H1 (cell line): Measurements from ENCODE around the gene HMCN2. TPM values are rescaled to one million over a fixed set of nuclear protein-coding genes. Genes with fewer than 3 reads are reported as not detected.
A peak's percentile ranks its signal among the peaks of the same experiment; 100 is the strongest.

Experiments used
- CTCF ChIA-PET: fragments of 300-600 bp; sonication (Branson Sonifier 250); formaldehyde crosslinking; loops from one replicate; lab custom pipeline; 2021; ENCODE audit not compliant: partially characterized antibody; lab: Charles Lee
- POLR2A ChIA-PET: fragments of 300-600 bp; sonication (Branson Sonifier 250); formaldehyde crosslinking; loops from one replicate; lab custom pipeline; 2021; ENCODE audit warnings: inconsistent platforms; ENCODE audit not compliant: partially characterized antibody; lab: Charles Lee
- DNase-seq, 2 experiments: peaks; one replicate each; pipeline versions ENCODE4 v3.0.0 to v3.0.0-alpha.2; 2010 to 2022; ENCODE audit warnings: low spot score in 2 of 2, low read depth in 1 of 2, mixed read lengths in 1 of 2
- FAIRE-seq: peaks from 2 replicates; lab custom pipeline; 2011; peaks lifted over from hg19 to GRCh38; lab: Jason Lieb, UNC
- H2AFZ ChIP-seq: 2 replicates; pipeline ENCODE4 v1.8.1; 2012; ENCODE audit warnings: low read length, inconsistent platforms
- H2AK5ac ChIP-seq: 2 replicates; pipeline ENCODE4 v1.6.1; 2013; ENCODE audit warnings: low read depth, low read length
- H2BK120ac ChIP-seq: replicated peaks from 2 replicates; pipeline ENCODE3; 2013; ENCODE audit warnings: low read depth, low read length, inconsistent platforms
- H2BK12ac ChIP-seq: 2 replicates; pipeline ENCODE4 v1.6.1; 2013; ENCODE audit warnings: low read depth, low read length
- H2BK15ac ChIP-seq: 2 replicates; pipeline ENCODE4 v1.6.1; 2013; ENCODE audit warnings: low read length
- H2BK20ac ChIP-seq: 2 replicates; pipeline ENCODE4 v1.6.1; 2013; ENCODE audit warnings: low read length
- H2BK5ac ChIP-seq: 2 replicates; pipeline ENCODE4 v1.6.1; 2013; ENCODE audit warnings: low read depth, low read length
- H3K14ac ChIP-seq: 2 replicates; pipeline ENCODE4 v1.6.1; 2013; ENCODE audit warnings: inconsistent platforms; ENCODE audit not compliant: insufficient read length
- H3K18ac ChIP-seq: 2 replicates; pipeline ENCODE4 v1.6.1; 2013; ENCODE audit warnings: low read length; ENCODE audit errors: extremely low read depth
- H3K23ac ChIP-seq: 2 replicates; pipeline ENCODE4 v1.6.1; 2013; ENCODE audit warnings: inconsistent platforms; ENCODE audit not compliant: insufficient read length
- H3K23me2 ChIP-seq: 2 replicates; pipeline ENCODE4 v1.6.1; 2013; ENCODE audit warnings: low read depth, low read length
- H3K27ac ChIP-seq: 2 replicates; pipeline ENCODE4 v1.6.1; 2011; ENCODE audit warnings: low read depth, low read length, inconsistent platforms
- H3K27me3 ChIP-seq, 4 experiments: replicated peaks in 1 of 4; 1 replicate in 1 of 4; 2 replicates in 3 of 4; pipeline versions ENCODE4 v1.6.1 to v1.8.1; 2011 to 2013; ENCODE audit warnings: low read length in 3 of 4, mild to moderate bottlenecking in 3 of 4, inconsistent platforms in 2 of 4, mixed read lengths in 2 of 4, moderate library complexity in 1 of 4; ENCODE audit not compliant: control insufficient read depth in 3 of 4, insufficient read depth in 3 of 4; ENCODE audit errors: extremely low read depth in 1 of 4
- H3K36me3 ChIP-seq, 4 experiments: 2 replicates each; pipeline versions ENCODE4 v1.6.1 to v1.8.1; 2011 to 2013; ENCODE audit warnings: mild to moderate bottlenecking in 4 of 4, low read length in 3 of 4, moderate library complexity in 2 of 4, control low read depth in 1 of 4, inconsistent platforms in 1 of 4; ENCODE audit not compliant: insufficient read depth in 4 of 4, control insufficient read depth in 2 of 4
- H3K4ac ChIP-seq: replicated peaks from 2 replicates; pipeline ENCODE3; 2013; ENCODE audit warnings: low read length, low read depth, mixed read lengths, inconsistent platforms; ENCODE audit not compliant: insufficient read length
- H3K4me1 ChIP-seq, 4 experiments: replicated peaks in 1 of 4; 1 replicate in 1 of 4; 2 replicates in 3 of 4; pipeline versions ENCODE4 v1.6.1 to v1.8.1; 2011 to 2013; ENCODE audit warnings: low read length in 3 of 4, inconsistent platforms in 2 of 4, mixed read lengths in 1 of 4; ENCODE audit not compliant: insufficient read depth in 4 of 4, control insufficient read depth in 3 of 4
- H3K4me2 ChIP-seq, 2 experiments: 2 replicates each; pipeline versions ENCODE4 v1.6.1 to v1.8.1; 2011 to 2013; ENCODE audit warnings: low read depth in 2 of 2, low read length in 2 of 2, control low read depth in 1 of 2, inconsistent platforms in 1 of 2, mild to moderate bottlenecking in 1 of 2; ENCODE audit not compliant: insufficient read depth in 1 of 2
- H3K4me3 ChIP-seq, 4 experiments: fragments of 200-600, 300-600 bp in 1 of 4; sonication (generic), shearing (Covaris generic), sonication (Bioruptor Twin) in 1 of 4; 2 replicates each; pipeline versions ENCODE4 v1.5.1 to v1.8.1; 2011 to 2016; ENCODE audit warnings: low read length in 4 of 4, low read depth in 3 of 4, control low read depth in 2 of 4, inconsistent platforms in 2 of 4, mild to moderate bottlenecking in 2 of 4, mixed read lengths in 1 of 4, moderate library complexity in 1 of 4; ENCODE audit not compliant: insufficient read depth in 2 of 4; ENCODE audit errors: extremely low read depth in 1 of 4
- H3K56ac ChIP-seq: replicated peaks from 2 replicates; pipeline ENCODE3; 2013; ENCODE audit warnings: low read depth, mild to moderate bottlenecking, mixed read lengths, low read length, inconsistent platforms; ENCODE audit not compliant: insufficient read length
- H3K79me1 ChIP-seq: 2 replicates; pipeline ENCODE4 v1.6.1; 2013; ENCODE audit warnings: low read depth, low read length, control low read depth
- H3K79me2 ChIP-seq, 2 experiments: 2 replicates each; pipeline versions ENCODE4 v1.6.1 to v1.8.1; 2012 to 2013; ENCODE audit warnings: low read length in 2 of 2, mild to moderate bottlenecking in 2 of 2, inconsistent platforms in 1 of 2; ENCODE audit not compliant: insufficient read depth in 2 of 2, control insufficient read depth in 1 of 2
- H3K9ac ChIP-seq, 4 experiments: replicated peaks in 1 of 4; 1 replicate in 1 of 4; 2 replicates in 3 of 4; pipeline versions ENCODE4 v1.6.1 to v1.8.1; 2011 to 2013; ENCODE audit warnings: low read depth in 3 of 4, low read length in 3 of 4, control low read depth in 2 of 4, mild to moderate bottlenecking in 2 of 4, moderate library complexity in 2 of 4, inconsistent platforms in 1 of 4; ENCODE audit errors: extremely low read depth in 1 of 4
- H3K9me3 ChIP-seq, 2 experiments: 2 replicates each; pipeline versions ENCODE4 v1.6.1 to v1.8.1; 2012 to 2013; ENCODE audit warnings: mild to moderate bottlenecking in 2 of 2, moderate library complexity in 2 of 2, control low read depth in 1 of 2, inconsistent platforms in 1 of 2, low read depth in 1 of 2, low read length in 1 of 2, mixed read lengths in 1 of 2; ENCODE audit not compliant: insufficient read depth in 2 of 2
- H4K20me1 ChIP-seq, 2 experiments: replicated peaks in 1 of 2; 2 replicates each; pipeline versions ENCODE3 to v1.8.1; 2011 to 2013; ENCODE audit warnings: inconsistent platforms in 2 of 2, low read length in 2 of 2, mild to moderate bottlenecking in 1 of 2; ENCODE audit not compliant: insufficient read depth in 2 of 2, control insufficient read depth in 1 of 2
- H4K5ac ChIP-seq: 2 replicates; pipeline ENCODE4 v1.6.1; 2013; ENCODE audit warnings: low read length, low read depth, mixed read lengths, inconsistent platforms; ENCODE audit not compliant: insufficient read length
- H4K8ac ChIP-seq: 2 replicates; pipeline ENCODE4 v1.8.0; 2013; ENCODE audit warnings: mild to moderate bottlenecking, moderate library complexity, low read length, inconsistent platforms; ENCODE audit not compliant: insufficient read depth; ENCODE audit errors: extremely low read depth
- H4K91ac ChIP-seq: replicated peaks from 2 replicates; pipeline ENCODE3; 2013; ENCODE audit warnings: low read length, mixed read lengths, inconsistent platforms; ENCODE audit not compliant: insufficient read length
- BACH1 ChIP-seq: IDR thresholded peaks from 2 replicates; pipeline ENCODE4 v1.6.1; 2012; ENCODE audit warnings: low read length, improper control_type of control experiment
- CBX8 ChIP-seq: fragments of 300-800, 300-1000 bp; sonication (generic); IDR thresholded peaks from 2 replicates; pipeline ENCODE4 v1.7.1; 2016; ENCODE audit warnings: low read depth, low read length, borderline replicate concordance
- CREB1 ChIP-seq: IDR thresholded peaks from 2 replicates; pipeline ENCODE4 v1.6.1; 2012; ENCODE audit warnings: inconsistent platforms
- GTF2F1 ChIP-seq: IDR thresholded peaks from 2 replicates; pipeline ENCODE4 v1.6.1; 2012; ENCODE audit warnings: low read depth, low read length, improper control_type of control experiment, borderline replicate concordance
- HDAC2 ChIP-seq, 2 experiments: fragments of 300-600 bp in 1 of 2; sonication (generic) in 1 of 2; IDR thresholded peaks; 2 replicates each; pipeline ENCODE4 v1.6.1; 2011 to 2012; ENCODE audit warnings: low read depth in 2 of 2, low read length in 2 of 2, mild to moderate bottlenecking in 2 of 2, moderate library complexity in 2 of 2, borderline replicate concordance in 1 of 2, inconsistent platforms in 1 of 2
- NRF1 ChIP-seq: IDR thresholded peaks from 2 replicates; pipeline ENCODE4 v1.6.1; 2011; ENCODE audit warnings: mild to moderate bottlenecking, low read depth, low read length, improper control_type of control experiment
- SRF ChIP-seq: IDR thresholded peaks from 2 replicates; pipeline ENCODE4 v1.6.1; 2011; ENCODE audit warnings: mild to moderate bottlenecking, low read depth, low read length, moderate library complexity
- SUZ12 ChIP-seq: fragments of 200-600 bp; sonication (generic); IDR thresholded peaks from 2 replicates; pipeline ENCODE4 v1.6.1; 2012; ENCODE audit warnings: mild to moderate bottlenecking, inconsistent platforms, low read length, moderate library complexity, mixed read lengths
- TBP ChIP-seq: IDR thresholded peaks from 2 replicates; pipeline ENCODE4 v1.6.1; 2011; ENCODE audit warnings: low read depth, low read length, improper control_type of control experiment
- ZNF274 ChIP-seq: IDR thresholded peaks from 2 replicates; pipeline ENCODE4 v1.7.0; 2012; ENCODE audit warnings: low read length, borderline replicate concordance; ENCODE audit errors: extremely low read depth
- WGBS, 2 experiments: shearing (Covaris generic) in 1 of 2; methylation state at CpG; one replicate each; pipeline versions ENCODE4 v1.1.6 to v1.1.7; 2013 to 2015; ENCODE audit warnings: low lambda C conversion rate in 2 of 2, mixed read lengths in 2 of 2, inconsistent platforms in 1 of 2, low coverage in 1 of 2, missing lambda C conversion rate in 1 of 2; ENCODE audit not compliant: insufficient replicate concordance in 2 of 2, insufficient coverage in 1 of 2, insufficient read length in 1 of 2; ENCODE audit errors: extremely low coverage in 1 of 2, missing lambda C conversion rate in 1 of 2; 5-methylcytosine and 5-hydroxymethylcytosine counted together
- polyA plus RNA-seq, 7 experiments: library from polyadenylated mRNA; depleted of rRNA in 3 of 7; stranded (reverse) in 5 of 7; unstranded in 2 of 7; fragments of >200 nt in 5 of 7; fragments of 200-250 nt in 2 of 7; gene quantifications; 1 replicate in 5 of 7; 2 replicates in 1 of 7; 4 replicates in 1 of 7; pipeline versions ENCODE4 v1.2.1 to v1.2.3, GENCODE V29; 2011 to 2013; ENCODE audit warnings: missing spikeins in 2 of 7, mixed read lengths in 2 of 7
- total RNA-seq: library from RNA; stranded (reverse); fragmentation: NEBNext Ultra II Directional; extraction: Animal tissue kit (Norgen Biotek cat#: 25700); gene quantifications from 2 replicates; pipeline ENCODE4 v1.2.1, GENCODE V29; 2021
- TF ChIP-seq, protein P1 (sequence below): IDR thresholded peaks from 2 replicates; pipeline ENCODE4 v1.6.1; 2011; ENCODE audit warnings: low read depth, mild to moderate bottlenecking, low read length; ENCODE audit not compliant: insufficient read depth
- TF ChIP-seq, protein P2 (sequence below): IDR thresholded peaks from 2 replicates; pipeline ENCODE4 v1.6.1; 2012; ENCODE audit warnings: low read length, inconsistent platforms

The HMCN2 gene
- total and polyA plus RNA-seq, 2 of the 8 experiments (the other 6 are each of a cell fraction or from before 2014, with no cell fraction given) = 5.0 to 9.1 TPM

DNA sequence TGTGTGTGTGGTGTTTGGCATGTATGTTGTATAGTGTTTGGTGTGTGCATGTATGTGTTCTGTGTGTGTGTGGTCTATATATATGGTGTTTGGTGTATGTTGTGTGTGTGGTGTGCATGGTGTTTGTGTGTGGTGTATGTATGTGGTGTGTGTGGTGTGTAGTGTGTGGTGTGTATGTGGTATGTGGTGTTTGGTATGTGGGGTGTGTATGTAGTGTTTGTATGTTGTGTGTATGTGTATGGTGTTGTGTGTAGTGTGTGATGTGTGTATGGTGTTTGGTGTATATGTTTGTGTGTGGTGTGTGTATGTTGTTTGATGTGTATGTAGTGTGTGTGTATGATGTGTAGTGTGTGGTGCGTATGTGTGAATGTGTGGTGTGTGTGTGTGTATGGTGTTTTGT lies 78.8 kb downstream of the HMCN2 start:
- Histone ChIP-seq H3K9ac (no peak overlapping the region), H3K18ac (no peak overlapping the region), H4K91ac (peak overlapping the region; percentile 97), H3K9me3 (no peaks in the 10 kb centered on the region), H3K4me1 (peaks cover 0 to 12% (median 6%) of the 10 kb centered on the region in 4 experiments; a peak in 4 of 7 replicates), H2BK20ac (no peak overlapping the region), H2AK5ac (peak overlapping the region; percentile 99), H3K79me2 (0 out of 4 replicates have a peak, but pooled peaks cover 0 to 3% of the 10 kb centered on the region in 2 experiments), H3K23me2 (peaks cover 15% of the 10 kb centered on the region), H2BK12ac (peak overlapping the region; percentile 56; the same call in 1 of the 2 replicates), H3K23ac (no peak overlapping the region), H3K4me2 (no peak overlapping the region), H2BK5ac (peak overlapping the region; percentile 57; the same call in 1 of the 2 replicates), H3K14ac (no peak overlapping the region), H3K4ac (peak overlapping the region; percentile 57), H2BK120ac (peak overlapping the region; percentile 61), H3K27ac (no peak overlapping the region), H4K8ac (no peak overlapping the region), H3K79me1 (peaks cover 10% of the 10 kb centered on the region), H3K36me3 (no peaks in the 10 kb centered on the region; a peak in 1 of 8 replicates), H2AFZ (no peak overlapping the region), H4K5ac (no peak overlapping the region), H3K4me3 (no peak overlapping the region), H4K20me1 (peaks cover 0 to 17% of the 10 kb centered on the region in 2 experiments), H3K56ac (peak overlapping the region; percentile 100), H3K27me3 (no peaks in the 10 kb centered on the region), H2BK15ac (peak overlapping the region; percentile 94; the same call in 1 of the 2 replicates)
- WGBS, 2 experiments = 86 to 100% methylated on average over 1 of the region's 1 CpG
- CTCF ChIA-PET = interaction anchor here (0.7 to 6.1 kb wide), 12 partner anchors 10 to 237 kb away, joined by 3 to 63 read pairs (median 7); no protein-coding TSS in a partner anchor
- POLR2A ChIA-PET = no interaction called here
- DNase-seq (no peak), FAIRE-seq (no peak)
- no peak for TF ChIP-seq CREB1
- TF ChIP-seq, protein P1, sequence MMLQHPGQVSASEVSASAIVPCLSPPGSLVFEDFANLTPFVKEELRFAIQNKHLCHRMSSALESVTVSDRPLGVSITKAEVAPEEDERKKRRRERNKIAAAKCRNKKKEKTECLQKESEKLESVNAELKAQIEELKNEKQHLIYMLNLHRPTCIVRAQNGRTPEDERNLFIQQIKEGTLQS = no peak
- no peak for TF ChIP-seq GTF2F1
- TF ChIP-seq SRF = no peak
- no peak for TF ChIP-seq BACH1
- no peak for TF ChIP-seq ZNF274
- no peak for TF ChIP-seq TBP
- TF ChIP-seq HDAC2 (IDR thresholded peaks at IDR 0.05; ENCODE audit: borderline replicate concordance in 1 of 2, low read depth in 2 of 2, low read length in 2 of 2) = no peak
- TF ChIP-seq NRF1 = no peak
- TF ChIP-seq, protein P2, sequence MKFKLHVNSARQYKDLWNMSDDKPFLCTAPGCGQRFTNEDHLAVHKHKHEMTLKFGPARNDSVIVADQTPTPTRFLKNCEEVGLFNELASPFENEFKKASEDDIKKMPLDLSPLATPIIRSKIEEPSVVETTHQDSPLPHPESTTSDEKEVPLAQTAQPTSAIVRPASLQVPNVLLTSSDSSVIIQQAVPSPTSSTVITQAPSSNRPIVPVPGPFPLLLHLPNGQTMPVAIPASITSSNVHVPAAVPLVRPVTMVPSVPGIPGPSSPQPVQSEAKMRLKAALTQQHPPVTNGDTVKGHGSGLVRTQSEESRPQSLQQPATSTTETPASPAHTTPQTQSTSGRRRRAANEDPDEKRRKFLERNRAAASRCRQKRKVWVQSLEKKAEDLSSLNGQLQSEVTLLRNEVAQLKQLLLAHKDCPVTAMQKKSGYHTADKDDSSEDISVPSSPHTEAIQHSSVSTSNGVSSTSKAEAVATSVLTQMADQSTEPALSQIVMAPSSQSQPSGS = no peak
- no peak for TF ChIP-seq SUZ12
- no peak for TF ChIP-seq CBX8
